A549 (cell line): ENCODE data around the gene FOXP1.

ENCODE experiments used
- KDM1A ChIP-seq: fragments of 200-600 bp; sonication (generic); IDR thresholded peaks from 2 replicates; pipeline ENCODE4 v1.6.1; 2016; ENCODE audit warnings: low read depth, mild to moderate bottlenecking
- POLR2A ChIP-seq: IDR thresholded peaks from 2 replicates; pipeline ENCODE4 v1.6.1; 2012; ENCODE audit warnings: mild to moderate bottlenecking, low read length
- TF ChIP-seq, protein P1 (sequence below): fragments of >200 bp; sonication (Bioruptor Twin); formaldehyde crosslinking; IDR thresholded peaks from 3 replicates; pipeline ENCODE4 v1.5.1; 2016

DNA sequence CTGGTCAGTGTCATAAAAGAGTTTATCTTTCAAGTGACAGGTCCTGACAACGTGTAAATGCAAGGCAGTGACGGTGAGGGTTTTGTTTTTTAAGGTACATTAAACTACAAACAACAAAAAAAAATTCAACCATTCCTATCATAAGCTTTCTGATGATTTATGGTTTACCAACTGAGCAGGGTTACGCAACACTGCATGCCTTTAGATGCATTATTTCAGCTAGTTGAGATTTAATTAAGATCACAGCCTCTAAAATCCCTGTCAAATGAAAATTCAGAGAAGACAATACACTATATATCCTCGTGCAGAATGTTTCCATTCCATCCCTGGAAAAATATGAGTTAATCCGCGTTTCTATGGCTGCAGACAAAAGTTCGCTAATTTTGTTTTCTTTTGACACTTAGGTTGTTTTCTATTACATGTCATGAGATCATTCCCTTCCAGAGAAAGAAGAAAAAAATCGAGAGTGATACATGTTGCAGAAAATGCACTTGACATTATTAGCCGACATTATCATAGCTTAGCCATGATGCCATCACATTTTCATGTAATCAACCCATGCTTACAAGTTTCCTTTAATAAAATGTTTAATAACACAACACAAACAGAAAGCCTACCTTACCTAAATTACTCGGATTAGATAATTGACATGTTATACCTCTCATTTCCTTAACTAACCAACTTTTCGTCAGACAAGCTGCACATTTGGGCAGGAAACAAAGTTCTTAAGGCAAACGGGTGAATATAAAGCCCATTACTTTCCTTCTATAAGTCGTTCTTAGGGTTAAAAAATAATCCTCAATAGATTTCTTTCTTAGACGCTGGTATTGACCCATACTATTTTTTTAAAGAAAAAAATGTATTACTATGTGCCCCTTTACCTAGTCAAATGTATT, 521.2 kb downstream of the FOXP1 start:
- TF ChIP-seq KDM1A (no peak), POLR2A (no peak)
- TF ChIP-seq, protein P1, sequence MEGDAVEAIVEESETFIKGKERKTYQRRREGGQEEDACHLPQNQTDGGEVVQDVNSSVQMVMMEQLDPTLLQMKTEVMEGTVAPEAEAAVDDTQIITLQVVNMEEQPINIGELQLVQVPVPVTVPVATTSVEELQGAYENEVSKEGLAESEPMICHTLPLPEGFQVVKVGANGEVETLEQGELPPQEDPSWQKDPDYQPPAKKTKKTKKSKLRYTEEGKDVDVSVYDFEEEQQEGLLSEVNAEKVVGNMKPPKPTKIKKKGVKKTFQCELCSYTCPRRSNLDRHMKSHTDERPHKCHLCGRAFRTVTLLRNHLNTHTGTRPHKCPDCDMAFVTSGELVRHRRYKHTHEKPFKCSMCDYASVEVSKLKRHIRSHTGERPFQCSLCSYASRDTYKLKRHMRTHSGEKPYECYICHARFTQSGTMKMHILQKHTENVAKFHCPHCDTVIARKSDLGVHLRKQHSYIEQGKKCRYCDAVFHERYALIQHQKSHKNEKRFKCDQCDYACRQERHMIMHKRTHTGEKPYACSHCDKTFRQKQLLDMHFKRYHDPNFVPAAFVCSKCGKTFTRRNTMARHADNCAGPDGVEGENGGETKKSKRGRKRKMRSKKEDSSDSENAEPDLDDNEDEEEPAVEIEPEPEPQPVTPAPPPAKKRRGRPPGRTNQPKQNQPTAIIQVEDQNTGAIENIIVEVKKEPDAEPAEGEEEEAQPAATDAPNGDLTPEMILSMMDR: no peak
